Hepatocyte (in vitro differentiated cells): ENCODE results near the gene GPATCH8.

Experiments
- EZH2 ChIP-seq: fragments of 200-600 bp; sonication (generic); IDR thresholded peaks from 2 replicates; pipeline ENCODE4 v1.6.1; 2016; ENCODE audit warnings: antibody characterized with exemption, mild to moderate bottlenecking, borderline replicate concordance
- EZH2phosphoT487 ChIP-seq: fragments of 200-600 bp; sonication (generic); IDR thresholded peaks from one replicate; pipeline ENCODE4 v1.6.1; 2018; ENCODE audit warnings: antibody characterized with exemption, mild to moderate bottlenecking, low read depth, moderate library complexity; ENCODE audit not compliant: unreplicated experiment, severe bottlenecking
- TF ChIP-seq, protein P1 (sequence below): fragments of 200-600 bp; sonication (generic); IDR thresholded peaks from 2 replicates; pipeline ENCODE4 v1.5.1; 2016; ENCODE audit warnings: antibody characterized with exemption, mild to moderate bottlenecking; ENCODE audit not compliant: poor library complexity

GRCh38 chr17:44355642-44356099 lies 147.5 kb downstream of the GPATCH8 start:
- TF ChIP-seq, protein P1, sequence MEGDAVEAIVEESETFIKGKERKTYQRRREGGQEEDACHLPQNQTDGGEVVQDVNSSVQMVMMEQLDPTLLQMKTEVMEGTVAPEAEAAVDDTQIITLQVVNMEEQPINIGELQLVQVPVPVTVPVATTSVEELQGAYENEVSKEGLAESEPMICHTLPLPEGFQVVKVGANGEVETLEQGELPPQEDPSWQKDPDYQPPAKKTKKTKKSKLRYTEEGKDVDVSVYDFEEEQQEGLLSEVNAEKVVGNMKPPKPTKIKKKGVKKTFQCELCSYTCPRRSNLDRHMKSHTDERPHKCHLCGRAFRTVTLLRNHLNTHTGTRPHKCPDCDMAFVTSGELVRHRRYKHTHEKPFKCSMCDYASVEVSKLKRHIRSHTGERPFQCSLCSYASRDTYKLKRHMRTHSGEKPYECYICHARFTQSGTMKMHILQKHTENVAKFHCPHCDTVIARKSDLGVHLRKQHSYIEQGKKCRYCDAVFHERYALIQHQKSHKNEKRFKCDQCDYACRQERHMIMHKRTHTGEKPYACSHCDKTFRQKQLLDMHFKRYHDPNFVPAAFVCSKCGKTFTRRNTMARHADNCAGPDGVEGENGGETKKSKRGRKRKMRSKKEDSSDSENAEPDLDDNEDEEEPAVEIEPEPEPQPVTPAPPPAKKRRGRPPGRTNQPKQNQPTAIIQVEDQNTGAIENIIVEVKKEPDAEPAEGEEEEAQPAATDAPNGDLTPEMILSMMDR: no peak
- TF ChIP-seq EZH2: no peak
- TF ChIP-seq EZH2phosphoT487: no peak
